KOPT-K1 (cell line): Measurements from ENCODE around the gene SCO2.

Experiments
- H3K27ac ChIP-seq: fragments of 200-600 bp; sonication (generic); 2 replicates; pipeline ENCODE4 v1.5.1; 2016; ENCODE audit warnings: antibody characterized with exemption, mild to moderate bottlenecking, low read depth, low read length; ENCODE audit not compliant: poor library complexity, severe bottlenecking
- H3K36me3 ChIP-seq: fragments of 200-600 bp; sonication (generic); 2 replicates; pipeline ENCODE4 v1.5.1; 2017; ENCODE audit warnings: antibody characterized with exemption, mild to moderate bottlenecking, low read length, moderate library complexity; ENCODE audit not compliant: insufficient read depth
- H3K9me3 ChIP-seq: fragments of 200-600 bp; sonication (generic); 2 replicates; pipeline ENCODE4 v1.5.1; 2017; ENCODE audit warnings: antibody characterized with exemption, low read length, mild to moderate bottlenecking; ENCODE audit not compliant: insufficient read depth, poor library complexity, severe bottlenecking

SCO2 gene

GRCh38 chr22:50529897-50530579, 4.6 kb upstream of the SCO2 start, which contains the start of gene TYMP:
TSS of gene TYMP (minus strand) at chr22:50530012. CDS start at chr22:50529709, 303 bp downstream.
- Histone ChIP-seq H3K36me3 (no peaks in the 10 kb centered on the region), H3K9me3 (peaks cover 10% of the 10 kb centered on the region), H3K27ac (no peak within 1 kb of the TSS)

- H3K9me3 ChIP-seq, result peaks cover 10% of the 10 kb centered on the region
- peaks cover 2% of the 10 kb centered on the region; the same call in 1 of the 2 replicates for H3K36me3 ChIP-seq
- no peak overlapping the region for H3K27ac ChIP-seq
Observed at GRCh38 chr22:50529416-50529896, 4.1 kb upstream of the SCO2 start.

GRCh38 chr22:50528682-50529415, 3.5 kb upstream of the SCO2 start:
- Histone ChIP-seq H3K27ac (no peak overlapping the region), H3K36me3 (peaks cover 8% of the 10 kb centered on the region)

GRCh38 chr22:50527921-50528681, 2.7 kb upstream of the SCO2 start:
- H3K27ac ChIP-seq, result no peak overlapping the region
- peaks cover 10% of the 10 kb centered on the region for H3K9me3 ChIP-seq

More at GRCh38 chr22:50528682-50529415, 3.5 kb upstream of the SCO2 start:
- H3K9me3 ChIP-seq, result peaks cover 10% of the 10 kb centered on the region

GRCh38 chr22:50526834-50527801, 1.7 kb upstream of the SCO2 start:
- Histone ChIP-seq H3K36me3 (peaks cover 25% of the 10 kb centered on the region), H3K27ac (peak overlapping the region; percentile 93)

More at GRCh38 chr22:50527921-50528681, 2.7 kb upstream of the SCO2 start:
- H3K36me3 ChIP-seq, result peaks cover 15% of the 10 kb centered on the region

GRCh38 chr22:50526108-50526833, 873 bp upstream of the SCO2 start:
- H3K9me3 ChIP-seq, result peaks cover 8% of the 10 kb centered on the region
- peak overlapping the region; percentile 93 for H3K27ac ChIP-seq
- H3K36me3 ChIP-seq, result peaks cover 34% of the 10 kb centered on the region

More at GRCh38 chr22:50526834-50527801, 1.7 kb upstream of the SCO2 start:
- H3K9me3 ChIP-seq, result peaks cover 10% of the 10 kb centered on the region

- H3K27ac ChIP-seq, result peak overlapping the region; percentile 93
- peaks cover 3% of the 10 kb centered on the region for H3K9me3 ChIP-seq
- peaks cover 39% of the 10 kb centered on the region for H3K36me3 ChIP-seq
Observed at GRCh38 chr22:50525858-50526107, 385 bp upstream of the SCO2 start.

GRCh38 chr22:50524676-50525103, 708 bp downstream of the SCO2 start:
- H3K27ac ChIP-seq, result peak overlapping the region; percentile 93
- peaks cover 47% of the 10 kb centered on the region for H3K36me3 ChIP-seq
- no peaks in the 10 kb centered on the region for H3K9me3 ChIP-seq

- Histone ChIP-seq H3K9me3 (no peaks in the 10 kb centered on the region), H3K36me3 (peaks cover 54% of the 10 kb centered on the region), H3K27ac (peak overlapping the region; percentile 93)
Observed at GRCh38 chr22:50523806-50524675, 1.4 kb downstream of the SCO2 start.

GRCh38 chr22:50523458-50523805, 2.0 kb downstream of the SCO2 start:
- peaks cover 60% of the 10 kb centered on the region for H3K36me3 ChIP-seq
- H3K9me3 ChIP-seq, result no peaks in the 10 kb centered on the region
- no peak overlapping the region for H3K27ac ChIP-seq

GRCh38 chr22:50522806-50523438, 2.5 kb downstream of the SCO2 start:
- Histone ChIP-seq H3K36me3 (peaks cover 65% of the 10 kb centered on the region), H3K27ac (no peak overlapping the region), H3K9me3 (no peaks in the 10 kb centered on the region)

GRCh38 chr22:50522208-50522805, 3.1 kb downstream of the SCO2 start:
- H3K36me3 ChIP-seq, result peaks cover 71% of the 10 kb centered on the region
- no peaks in the 10 kb centered on the region for H3K9me3 ChIP-seq
- no peak overlapping the region for H3K27ac ChIP-seq
